Fibroblast of villous mesenchyme (primary cell): ENCODE results near the gene LYVE1. TPM values are rescaled to one million over a fixed set of nuclear protein-coding genes. Genes with fewer than 3 reads are reported as not detected.

Experiments
- DNase-seq: peaks from one replicate; pipeline ENCODE4 v3.0.0-alpha.2; 2010; ENCODE audit warnings: low read depth
- H3K4me3 ChIP-seq: 2 replicates; pipeline ENCODE4 v1.5.1; 2011; ENCODE audit warnings: low read depth, mild to moderate bottlenecking, low read length
- CTCF ChIP-seq: IDR thresholded peaks from 2 replicates; pipeline ENCODE4 v1.5.1; 2012; ENCODE audit warnings: low read depth, mild to moderate bottlenecking, low read length; ENCODE audit not compliant: insufficient read depth
- total RNA-seq: library from RNA; depleted of rRNA; stranded (reverse); fragments of >200 nt; gene quantifications from 2 replicates; pipeline ENCODE4 v1.2.3, GENCODE V29; 2012

The LYVE1 gene
- total RNA-seq, 1 donor = not detected

DNA sequence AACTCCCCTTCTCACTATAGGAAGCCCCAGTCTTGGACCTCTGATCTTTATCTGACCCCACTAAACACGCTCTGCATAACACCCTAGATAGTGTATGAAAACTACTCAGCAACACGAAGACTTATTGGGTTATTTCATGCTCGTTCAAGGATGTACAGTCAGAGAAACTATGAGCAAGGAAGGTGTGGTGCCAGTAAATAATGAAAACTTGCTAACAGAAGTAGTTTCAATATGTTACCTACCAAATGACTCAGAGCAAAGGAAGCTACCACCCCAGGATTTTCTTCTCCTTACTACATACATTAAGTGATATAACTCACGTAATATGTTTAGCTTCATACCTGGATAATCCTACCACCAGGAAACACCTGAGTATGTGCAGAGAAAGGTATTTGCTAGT lies 25.9 kb upstream of the LYVE1 start:
- no peak for DNase-seq
- no peak for TF ChIP-seq CTCF
- H3K4me3 ChIP-seq = no peak overlapping the region

GRCh38 chr11:10592331-10592730 lies 23.9 kb upstream of the LYVE1 start:
- TF ChIP-seq CTCF = no peak
- DNase-seq = peak; percentile 88
- H3K4me3 ChIP-seq = no peak overlapping the region

DNA sequence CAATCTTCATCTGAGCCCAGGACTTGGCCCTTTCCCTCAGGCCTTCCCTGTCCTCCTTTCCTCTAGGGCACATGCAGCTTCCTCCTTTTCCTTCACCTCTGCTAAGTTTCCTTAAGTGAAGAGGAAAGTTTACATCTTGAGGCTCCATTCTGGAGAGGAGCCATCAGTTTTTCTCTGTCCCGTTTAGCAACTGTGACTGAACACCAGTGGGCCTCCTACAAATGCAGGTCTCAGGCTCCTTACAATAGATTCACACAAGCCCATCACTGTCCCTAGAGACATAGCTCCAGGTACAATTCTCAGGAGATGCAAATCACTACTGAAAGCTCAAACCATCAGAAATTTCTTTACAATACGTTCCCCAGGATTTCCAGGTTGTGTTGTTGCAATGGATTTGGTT lies 23.3 kb upstream of the LYVE1 start:
- H3K4me3 ChIP-seq = no peak overlapping the region
- DNase-seq = no peak
- TF ChIP-seq CTCF = no peak

DNA sequence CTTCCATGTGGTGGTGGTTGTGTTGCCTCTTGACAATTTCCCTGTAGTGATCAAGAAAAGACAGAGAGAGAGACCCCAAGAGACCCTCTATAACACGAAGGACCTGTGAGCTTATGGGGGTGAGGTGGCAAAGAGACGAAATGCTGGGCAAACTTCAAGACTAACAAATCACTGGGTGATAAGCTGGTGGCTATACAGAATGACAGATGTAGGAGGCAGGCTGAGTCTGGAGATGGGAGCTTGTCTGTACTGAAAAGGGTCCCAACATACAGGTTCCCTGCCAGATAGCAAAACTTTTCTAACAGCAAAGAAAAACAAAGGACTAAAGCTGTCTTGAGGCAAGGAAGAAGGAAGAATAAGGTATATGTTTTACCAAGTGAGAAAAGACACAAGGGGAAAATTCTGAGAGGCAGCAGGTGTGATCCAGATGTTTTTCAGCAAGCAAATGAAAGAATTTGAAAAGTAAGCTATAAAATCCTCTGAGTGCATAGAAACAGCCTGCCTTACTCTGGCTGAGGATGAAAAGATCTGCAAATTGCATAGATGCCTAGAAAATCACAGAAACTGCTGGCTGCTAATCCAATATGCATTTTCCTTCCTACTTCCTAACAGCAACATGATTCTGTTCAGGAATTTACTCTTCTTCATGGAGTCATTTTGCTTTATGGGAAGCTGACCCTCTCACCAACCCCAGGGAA lies 21.9 kb upstream of the LYVE1 start:
- H3K4me3 ChIP-seq = no peak overlapping the region
- peak; percentile 63 for DNase-seq
- TF ChIP-seq CTCF = no peak

DNA sequence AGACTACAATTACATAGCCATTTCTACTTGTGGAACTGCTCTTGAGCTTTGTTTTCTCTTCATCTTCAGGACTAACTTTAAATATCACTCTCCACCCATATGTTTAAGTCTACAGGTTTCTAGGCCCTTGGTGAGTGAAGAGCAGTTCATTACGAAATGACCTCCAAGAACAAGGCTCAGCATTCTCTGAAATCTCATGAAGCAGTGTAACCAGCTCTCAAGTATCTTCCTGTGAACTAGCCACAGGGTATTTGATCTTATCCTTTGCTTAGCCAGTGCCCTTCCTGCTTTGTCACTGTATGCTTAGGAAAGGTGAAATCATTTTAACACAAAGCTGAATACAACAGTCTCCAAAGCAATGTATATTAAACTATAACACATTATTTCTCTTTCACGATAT lies 20.4 kb upstream of the LYVE1 start:
- H3K4me3 ChIP-seq = no peak overlapping the region
- TF ChIP-seq CTCF = no peak
- DNase-seq = no peak

GRCh38 chr11:10587995-10588394 lies 19.5 kb upstream of the LYVE1 start:
- no peak overlapping the region for H3K4me3 ChIP-seq
- no peak for DNase-seq
- no peak for TF ChIP-seq CTCF

DNA sequence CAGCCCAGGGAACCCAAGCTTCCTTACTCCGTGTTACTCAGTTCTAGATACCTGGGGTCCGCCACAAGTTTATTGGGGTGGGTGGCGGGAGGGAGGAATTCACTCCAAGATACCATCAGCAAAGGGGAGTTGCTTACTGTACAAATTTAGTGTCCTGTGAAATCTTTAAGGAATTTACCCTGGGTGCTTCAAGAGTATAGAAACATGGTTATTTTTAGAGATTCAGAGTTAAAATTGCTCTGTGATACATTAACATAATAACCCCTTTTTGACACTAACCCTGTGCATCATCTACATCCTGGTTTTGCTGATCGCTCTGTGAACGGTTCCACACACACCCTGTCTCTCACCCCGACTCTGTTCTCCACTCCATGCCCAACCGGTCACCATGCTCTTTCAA lies 18.9 kb upstream of the LYVE1 start:
- no peak for TF ChIP-seq CTCF
- no peak overlapping the region for H3K4me3 ChIP-seq

More for the DNA sequence above, 18.9 kb upstream of the LYVE1 start:
- DNase-seq = no peak
